Neural cell (in vitro differentiated cells): ENCODE measurements around the gene MRTO4. TPM values are rescaled to one million over a fixed set of nuclear protein-coding genes. Genes with fewer than 3 reads are reported as not detected.
"Not testable (repeated sequence)": the region's sequence is repeated elsewhere in the genome, so short reads cannot be mapped to it uniquely, and the experiment has no call there.

Experiments used
- H2AFZ ChIP-seq: fragments of 200-600, 300-800 bp; sonication (generic), shearing (Covaris generic); 2 replicates; pipeline ENCODE4 v1.6.0; 2014; ENCODE audit warnings: low read depth, mild to moderate bottlenecking, antibody characterized with exemption, low read length, moderate library complexity
- H3F3A ChIP-seq: fragments of 200-600 bp; shearing (Covaris generic); 2 replicates; pipeline ENCODE4 v1.6.1; 2016; ENCODE audit warnings: mild to moderate bottlenecking, moderate library complexity, mixed read lengths, antibody characterized with exemption, low read length; ENCODE audit not compliant: insufficient read depth, poor library complexity, severe bottlenecking
- H3K27ac ChIP-seq: fragments of 200-600, 300-800 bp; sonication (generic), shearing (Covaris generic); 2 replicates; pipeline ENCODE4 v1.5.1; 2014; ENCODE audit warnings: mild to moderate bottlenecking, low read length, moderate library complexity
- H3K27me3 ChIP-seq: fragments of 300-800, 200-600 bp; sonication (generic), shearing (Covaris generic); 2 replicates; pipeline ENCODE4 v1.6.0; 2014; ENCODE audit warnings: mild to moderate bottlenecking, low read depth, low read length, moderate library complexity; ENCODE audit not compliant: insufficient read depth
- H3K36me3 ChIP-seq: fragments of 300-800, 200-600 bp; sonication (generic), shearing (Covaris generic); 2 replicates; pipeline ENCODE4 v1.5.1; 2014; ENCODE audit warnings: mild to moderate bottlenecking, antibody characterized with exemption, low read length, moderate library complexity; ENCODE audit not compliant: insufficient read depth
- H3K4me2 ChIP-seq: fragments of 300-800, 200-600 bp; sonication (generic), shearing (Covaris generic); 2 replicates; pipeline ENCODE4 v1.6.0; 2014; ENCODE audit warnings: mild to moderate bottlenecking, low read length
- H3K4me3 ChIP-seq: fragments of 300-800, 200-600 bp; sonication (generic), shearing (Covaris generic); 2 replicates; pipeline ENCODE4 v1.5.1; 2014; ENCODE audit warnings: mild to moderate bottlenecking, low read length, moderate library complexity
- H3K79me2 ChIP-seq: fragments of 200-600 bp; shearing (Covaris generic); replicated peaks from 2 replicates; pipeline ENCODE4 v1.6.0; 2014; ENCODE audit warnings: mild to moderate bottlenecking, low read length, moderate library complexity; ENCODE audit not compliant: insufficient read depth
- H3K9ac ChIP-seq: fragments of 300-800, 200-600 bp; sonication (generic), shearing (Covaris generic); 2 replicates; pipeline ENCODE4 v1.6.1; 2016; ENCODE audit warnings: mild to moderate bottlenecking, low read length, mixed read lengths
- H3K9me2 ChIP-seq: fragments of 200-600 bp; shearing (Covaris generic); 2 replicates; pipeline ENCODE4 v1.6.1; 2016; ENCODE audit warnings: mild to moderate bottlenecking, low read length, mixed read lengths; ENCODE audit not compliant: insufficient read depth
- H3K9me3 ChIP-seq: fragments of 200-600, 300-800 bp; sonication (generic), shearing (Covaris generic); 2 replicates; pipeline ENCODE4 v1.6.1; 2016; ENCODE audit warnings: mild to moderate bottlenecking, mixed run types, low read length, moderate library complexity, mixed read lengths
- H4K20me1 ChIP-seq: fragments of 200-600 bp; shearing (Covaris generic); 2 replicates; pipeline ENCODE4 v1.6.1; 2016; ENCODE audit warnings: mild to moderate bottlenecking, mixed run types; ENCODE audit not compliant: insufficient read depth
- CTCF ChIP-seq: fragments of 450-650 bp; IDR thresholded peaks from 2 replicates; pipeline ENCODE4 v1.5.1; 2014; ENCODE audit warnings: antibody characterized with exemption, mild to moderate bottlenecking, moderate library complexity; ENCODE audit not compliant: poor library complexity, severe bottlenecking
- EP300 ChIP-seq: fragments of 450-650 bp; conservative IDR thresholded peaks from 2 replicates; pipeline ENCODE4 v1.6.1; 2014; ENCODE audit warnings: antibody characterized with exemption, mild to moderate bottlenecking, moderate library complexity; ENCODE audit not compliant: poor library complexity, severe bottlenecking
- EZH2 ChIP-seq: fragments of 200-600, 300-800 bp; shearing (Covaris generic), sonication (generic); IDR thresholded peaks from 2 replicates; pipeline ENCODE4 v1.6.1; 2014; ENCODE audit warnings: antibody characterized with exemption, low read length, borderline replicate concordance, mild to moderate bottlenecking; ENCODE audit not compliant: insufficient read depth, poor library complexity, severe bottlenecking
- MXI1 ChIP-seq: fragments of 450-650 bp; conservative IDR thresholded peaks from 2 replicates; pipeline ENCODE4 v1.6.1; 2014; ENCODE audit warnings: antibody characterized with exemption, mild to moderate bottlenecking; ENCODE audit not compliant: poor library complexity, severe bottlenecking
- POLR2AphosphoS5 ChIP-seq: IDR thresholded peaks from 2 replicates; pipeline ENCODE4 v1.6.1; 2012
- RAD21 ChIP-seq: fragments of 450-650 bp; conservative IDR thresholded peaks from 2 replicates; pipeline ENCODE4 v1.6.1; 2014; ENCODE audit warnings: antibody characterized with exemption, mild to moderate bottlenecking, moderate library complexity
- REST ChIP-seq: IDR thresholded peaks from 2 replicates; pipeline ENCODE4 v1.6.1; 2012; ENCODE audit warnings: borderline replicate concordance
- SMC3 ChIP-seq: fragments of 450-650 bp; conservative IDR thresholded peaks from 2 replicates; pipeline ENCODE4 v1.6.1; 2014; ENCODE audit warnings: antibody characterized with exemption, mild to moderate bottlenecking, moderate library complexity; ENCODE audit not compliant: poor library complexity
- TAF1 ChIP-seq: IDR thresholded peaks from 2 replicates; pipeline ENCODE4 v1.6.1; 2012; ENCODE audit warnings: low read depth
- polyA plus RNA-seq: library from polyadenylated mRNA; depleted of rRNA; stranded (reverse); fragments of >200 nt; gene quantifications from 2 replicates; pipeline ENCODE4 v1.2.3, GENCODE V29; 2014

The MRTO4 gene
- polyA plus RNA-seq, 1 donor from 2014 or later, result 50.2 TPM

- Histone ChIP-seq H3K79me2 (no peaks in the 10 kb centered on the region), H3K36me3 (no peaks in the 10 kb centered on the region), H3K4me2 (no peak overlapping the region), H3F3A (no peaks in the 10 kb centered on the region), H2AFZ (no peak overlapping the region), H3K27ac (no peak overlapping the region), H3K4me3 (no peak overlapping the region), H3K27me3 (no peaks in the 10 kb centered on the region), H3K9me3 (no peaks in the 10 kb centered on the region), H4K20me1 (no peaks in the 10 kb centered on the region), H3K9ac (no peak overlapping the region), H3K9me2 (no peaks in the 10 kb centered on the region)
- TF ChIP-seq REST, result no peak
- no peak for TF ChIP-seq TAF1
- TF ChIP-seq EZH2, result no peak
- no peak for TF ChIP-seq MXI1
- TF ChIP-seq EP300, result no peak
- no peak for TF ChIP-seq POLR2AphosphoS5
- TF ChIP-seq CTCF, result no peak
- no peak for TF ChIP-seq SMC3
- TF ChIP-seq RAD21, result no peak
Observed at GRCh38 chr1:19268445-19268844, 16.8 kb downstream of the MRTO4 start.

GRCh38 chr1:19269427-19270342 is 18.1 kb downstream of the MRTO4 start:
- H3K9ac ChIP-seq, H3K4me2 ChIP-seq, H3K27me3 ChIP-seq, H3K27ac ChIP-seq, H2AFZ ChIP-seq, H3K9me2 ChIP-seq, H3K36me3 ChIP-seq, H3K4me3 ChIP-seq, H3K79me2 ChIP-seq, H4K20me1 ChIP-seq, H3K9me3 ChIP-seq, H3F3A ChIP-seq: not testable (repeated sequence)

GRCh38 chr1:19270343-19270730 is 18.7 kb downstream of the MRTO4 start:
- H4K20me1 ChIP-seq, H3K9ac ChIP-seq: not testable (repeated sequence)

More at GRCh38 chr1:19270343-19270730, 18.7 kb downstream of the MRTO4 start:
- H3K79me2 ChIP-seq, H3K4me3 ChIP-seq, H3K9me3 ChIP-seq, H2AFZ ChIP-seq, H3K4me2 ChIP-seq, H3K36me3 ChIP-seq, H3K27ac ChIP-seq, H3K9me2 ChIP-seq, H3K27me3 ChIP-seq, H3F3A ChIP-seq: not testable (repeated sequence)
